ENCODE data around the gene ASAP3.
A peak's percentile ranks its signal among the peaks of the same experiment; 100 is the strongest.

- TF ChIP-seq EZH2phosphoT487 (IDR thresholded peaks at IDR 0.05; ENCODE audit: unreplicated experiment) = no peak
- TF ChIP-seq CTCF (conservative IDR thresholded peaks at IDR 0.05; ENCODE audit: low read depth in 2 of 2) = peak; percentile 26 to 42
- no peak for TF ChIP-seq POLR2AphosphoS5 (IDR thresholded peaks at IDR 0.05; ENCODE audit: low read depth)
- no peak for TF ChIP-seq JUNB (IDR thresholded peaks at IDR 0.05; ENCODE audit: unreplicated experiment)
- TF ChIP-seq EZH2 (IDR thresholded peaks at IDR 0.05; ENCODE audit: low read depth, unreplicated experiment) = no peak
- no peak for TF ChIP-seq NANOG (IDR thresholded peaks at IDR 0.05; ENCODE audit: borderline replicate concordance)
- TF ChIP-seq REST (IDR thresholded peaks at IDR 0.05; ENCODE audit: unreplicated experiment) = no peak
- no peak for TF ChIP-seq ETS1 (IDR thresholded peaks at IDR 0.05)
- TF ChIP-seq CREB1 (CRISPR knock-in tag; IDR thresholded peaks at IDR 0.05; ENCODE audit: low read depth) = no peak
These were observed 43.9 kb upstream of the ASAP3 start for GRCh38 chr1:23527900-23528249.
